ENCODE measurements around the gene ABCA5. TPM values are rescaled to one million over a fixed set of nuclear protein-coding genes. Genes with fewer than 3 reads are reported as not detected.

Gene ABCA5, protein sequence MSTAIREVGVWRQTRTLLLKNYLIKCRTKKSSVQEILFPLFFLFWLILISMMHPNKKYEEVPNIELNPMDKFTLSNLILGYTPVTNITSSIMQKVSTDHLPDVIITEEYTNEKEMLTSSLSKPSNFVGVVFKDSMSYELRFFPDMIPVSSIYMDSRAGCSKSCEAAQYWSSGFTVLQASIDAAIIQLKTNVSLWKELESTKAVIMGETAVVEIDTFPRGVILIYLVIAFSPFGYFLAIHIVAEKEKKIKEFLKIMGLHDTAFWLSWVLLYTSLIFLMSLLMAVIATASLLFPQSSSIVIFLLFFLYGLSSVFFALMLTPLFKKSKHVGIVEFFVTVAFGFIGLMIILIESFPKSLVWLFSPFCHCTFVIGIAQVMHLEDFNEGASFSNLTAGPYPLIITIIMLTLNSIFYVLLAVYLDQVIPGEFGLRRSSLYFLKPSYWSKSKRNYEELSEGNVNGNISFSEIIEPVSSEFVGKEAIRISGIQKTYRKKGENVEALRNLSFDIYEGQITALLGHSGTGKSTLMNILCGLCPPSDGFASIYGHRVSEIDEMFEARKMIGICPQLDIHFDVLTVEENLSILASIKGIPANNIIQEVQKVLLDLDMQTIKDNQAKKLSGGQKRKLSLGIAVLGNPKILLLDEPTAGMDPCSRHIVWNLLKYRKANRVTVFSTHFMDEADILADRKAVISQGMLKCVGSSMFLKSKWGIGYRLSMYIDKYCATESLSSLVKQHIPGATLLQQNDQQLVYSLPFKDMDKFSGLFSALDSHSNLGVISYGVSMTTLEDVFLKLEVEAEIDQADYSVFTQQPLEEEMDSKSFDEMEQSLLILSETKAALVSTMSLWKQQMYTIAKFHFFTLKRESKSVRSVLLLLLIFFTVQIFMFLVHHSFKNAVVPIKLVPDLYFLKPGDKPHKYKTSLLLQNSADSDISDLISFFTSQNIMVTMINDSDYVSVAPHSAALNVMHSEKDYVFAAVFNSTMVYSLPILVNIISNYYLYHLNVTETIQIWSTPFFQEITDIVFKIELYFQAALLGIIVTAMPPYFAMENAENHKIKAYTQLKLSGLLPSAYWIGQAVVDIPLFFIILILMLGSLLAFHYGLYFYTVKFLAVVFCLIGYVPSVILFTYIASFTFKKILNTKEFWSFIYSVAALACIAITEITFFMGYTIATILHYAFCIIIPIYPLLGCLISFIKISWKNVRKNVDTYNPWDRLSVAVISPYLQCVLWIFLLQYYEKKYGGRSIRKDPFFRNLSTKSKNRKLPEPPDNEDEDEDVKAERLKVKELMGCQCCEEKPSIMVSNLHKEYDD (N-terminal part only)
- 4.4 and 18.6 TPM in 2 replicates for total RNA-seq (2014; rRNA removed; shearing (Covaris generic))

DNA sequence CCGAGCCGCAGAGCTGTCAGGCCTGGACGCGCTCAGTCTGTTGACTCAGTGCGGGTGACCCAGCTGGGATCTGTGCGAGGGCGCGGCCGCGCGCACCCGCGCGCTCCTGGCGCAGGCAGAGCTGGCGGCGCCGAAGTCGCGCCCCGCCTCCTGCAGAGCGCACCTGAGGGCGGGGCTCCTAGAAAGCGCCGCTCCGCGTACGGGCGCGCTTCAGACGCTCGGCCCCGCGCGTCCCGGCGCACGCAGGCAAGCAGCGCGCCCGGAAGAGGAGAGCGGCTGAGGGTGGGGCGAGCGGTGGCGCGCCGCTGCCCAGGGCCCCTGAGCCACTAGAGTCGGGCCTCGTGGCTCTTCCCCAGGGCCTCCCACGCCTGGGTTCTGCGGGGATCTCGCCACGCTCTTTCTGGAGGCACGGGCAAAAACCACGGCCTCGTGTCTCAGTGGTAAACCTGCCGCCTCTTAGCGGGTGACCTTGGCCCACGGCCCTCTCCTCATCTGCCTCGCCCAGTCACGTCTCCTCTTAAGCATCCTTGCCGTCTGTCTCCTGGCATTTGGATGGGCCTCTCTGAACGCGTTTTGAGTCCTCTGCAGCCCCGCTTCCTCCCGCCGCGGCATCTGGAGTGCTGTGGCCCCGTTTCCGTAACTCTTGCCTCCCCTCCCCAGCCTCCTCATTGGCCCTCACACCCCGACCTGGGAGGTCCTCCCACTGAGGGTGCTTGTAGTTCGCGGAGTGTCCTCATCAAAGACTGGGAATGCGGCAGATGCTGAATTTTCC, at the start of gene ABCA5:
Gene ABCA5 (minus strand): TSS at position 74 of the 772 bp plus-strand sequence. CDS start 12,718 bp downstream, outside the sequence.
- in situ Hi-C loops (cut with HindIII; ENCODE audit: low sequenced_read_pairs), result no loop called here
- DNase-seq (ENCODE audit: low spot score), result peak; percentile 93

DNA sequence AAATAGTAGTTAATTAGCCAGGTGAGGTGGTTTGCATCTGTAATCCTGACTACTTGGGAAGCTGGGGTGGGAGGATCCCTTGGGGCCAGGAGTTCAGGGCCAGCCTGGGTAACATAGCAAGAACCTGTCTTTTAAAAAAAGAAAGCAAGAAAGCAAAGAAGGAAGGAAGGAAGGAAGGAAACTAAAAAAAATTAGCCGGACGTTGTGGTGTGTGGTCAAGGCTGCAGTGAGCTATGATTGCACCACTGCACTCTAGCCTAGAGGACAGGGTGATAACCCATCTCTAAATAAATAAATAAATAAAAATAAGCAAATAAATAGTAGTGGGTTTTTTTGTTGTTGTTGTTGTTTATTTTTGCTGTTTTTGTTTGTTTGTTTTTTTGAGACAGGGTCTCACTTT, 48.3 kb upstream of the ABCA5 start:
- DNase-seq (ENCODE audit: low spot score), result no peak
- in situ Hi-C loops (cut with HindIII; ENCODE audit: low sequenced_read_pairs), result no loop called here

DNA sequence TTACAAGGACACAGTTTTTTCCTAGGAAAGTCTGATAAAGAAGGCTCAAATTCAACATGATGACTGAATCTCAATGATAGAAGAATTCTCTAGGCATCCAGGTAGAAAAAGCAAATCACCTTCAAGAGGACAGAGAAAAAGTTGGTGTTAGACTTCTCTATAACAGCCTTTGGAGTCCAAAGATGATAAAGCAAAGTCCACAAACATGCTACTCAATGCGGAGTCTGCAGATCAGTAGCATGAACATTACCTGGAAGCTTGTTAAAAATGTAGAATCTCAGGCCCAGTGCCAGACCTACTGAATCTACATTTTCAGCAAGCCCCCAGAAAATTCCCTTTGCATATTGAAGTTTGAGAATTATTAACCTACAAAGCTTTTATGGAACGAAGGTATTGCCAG, 46.1 kb upstream of the ABCA5 start:
- no peak for DNase-seq (ENCODE audit: low spot score)
- in situ Hi-C loops (cut with HindIII; ENCODE audit: low sequenced_read_pairs), result no loop called here

DNA sequence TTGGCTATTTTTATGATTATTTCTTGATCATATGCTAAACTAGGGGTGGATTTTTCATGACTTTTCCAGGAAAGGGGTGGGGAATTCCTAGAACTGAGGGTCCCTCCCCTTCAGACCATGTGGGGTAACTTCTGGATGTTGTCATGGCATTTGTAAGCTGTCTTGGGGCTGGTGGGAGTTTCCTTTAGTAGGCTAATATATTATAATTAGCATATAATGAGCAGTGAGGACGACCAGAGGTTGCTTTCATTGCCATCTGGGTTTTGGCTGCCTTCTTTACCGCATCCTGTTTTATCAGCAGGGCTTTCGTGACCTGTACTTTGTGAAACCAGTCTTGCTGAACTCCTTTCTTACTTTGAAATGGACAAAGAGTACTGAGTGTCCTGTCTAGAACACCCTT, 40.4 kb upstream of the ABCA5 start:
- in situ Hi-C loops (cut with HindIII; ENCODE audit: low sequenced_read_pairs), result no loop called here
- no peak for DNase-seq (ENCODE audit: low spot score)

DNA sequence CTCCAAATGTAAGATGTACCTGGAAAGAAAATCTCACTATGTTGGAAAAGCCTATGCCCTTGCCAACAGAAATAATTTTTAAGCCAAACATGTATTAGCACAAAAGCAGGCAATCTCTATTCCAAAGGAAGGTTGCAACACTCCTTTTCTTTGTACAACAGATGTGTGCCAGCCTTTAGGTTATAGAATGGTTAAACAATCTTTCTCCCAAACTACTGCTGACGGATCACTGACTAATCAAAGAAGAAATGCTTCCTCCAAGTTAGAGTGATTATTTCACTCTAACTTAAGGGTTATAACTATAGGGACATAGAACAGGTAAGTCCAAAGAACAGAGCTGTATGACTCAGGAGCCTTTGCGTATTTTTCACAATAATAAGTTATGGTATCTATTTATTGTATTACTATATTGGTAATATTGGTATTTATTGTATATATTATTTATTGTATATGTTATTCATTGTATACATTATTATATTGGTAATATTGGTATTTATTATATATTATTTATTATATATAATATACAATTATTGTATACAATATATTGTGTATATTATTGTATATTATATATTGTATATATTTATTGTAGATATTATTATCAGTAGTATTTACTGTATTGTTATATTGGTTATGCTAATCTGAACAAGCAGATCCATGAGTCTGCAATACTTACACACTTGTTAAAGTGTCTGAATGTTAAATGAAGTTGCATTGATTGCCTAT, 36.7 kb upstream of the ABCA5 start:
- no peak for DNase-seq (ENCODE audit: low spot score)
- in situ Hi-C loops (cut with HindIII; ENCODE audit: low sequenced_read_pairs), result no loop called here

DNA sequence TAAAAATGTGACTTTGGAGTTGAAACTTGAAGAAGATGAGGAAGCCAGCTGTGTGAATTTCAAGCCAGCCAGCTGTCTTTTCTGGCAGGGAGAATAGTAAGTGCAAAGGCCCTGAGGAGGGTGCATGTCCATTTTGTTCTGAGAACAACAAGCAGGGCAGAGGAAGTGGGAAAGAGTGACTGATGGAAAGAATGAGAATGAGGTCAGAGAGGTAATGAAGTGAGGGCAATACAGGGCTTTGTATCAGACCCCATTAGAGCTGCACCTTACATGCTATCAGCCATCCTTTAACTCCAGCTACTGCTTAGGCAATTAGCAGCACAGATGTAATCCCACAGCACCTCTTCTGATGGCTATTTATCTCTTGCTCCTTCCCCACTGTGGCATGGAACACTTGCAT, 34.2 kb upstream of the ABCA5 start:
- in situ Hi-C loops (cut with HindIII; ENCODE audit: low sequenced_read_pairs), result no loop called here
- DNase-seq (ENCODE audit: low spot score), result no peak

DNA sequence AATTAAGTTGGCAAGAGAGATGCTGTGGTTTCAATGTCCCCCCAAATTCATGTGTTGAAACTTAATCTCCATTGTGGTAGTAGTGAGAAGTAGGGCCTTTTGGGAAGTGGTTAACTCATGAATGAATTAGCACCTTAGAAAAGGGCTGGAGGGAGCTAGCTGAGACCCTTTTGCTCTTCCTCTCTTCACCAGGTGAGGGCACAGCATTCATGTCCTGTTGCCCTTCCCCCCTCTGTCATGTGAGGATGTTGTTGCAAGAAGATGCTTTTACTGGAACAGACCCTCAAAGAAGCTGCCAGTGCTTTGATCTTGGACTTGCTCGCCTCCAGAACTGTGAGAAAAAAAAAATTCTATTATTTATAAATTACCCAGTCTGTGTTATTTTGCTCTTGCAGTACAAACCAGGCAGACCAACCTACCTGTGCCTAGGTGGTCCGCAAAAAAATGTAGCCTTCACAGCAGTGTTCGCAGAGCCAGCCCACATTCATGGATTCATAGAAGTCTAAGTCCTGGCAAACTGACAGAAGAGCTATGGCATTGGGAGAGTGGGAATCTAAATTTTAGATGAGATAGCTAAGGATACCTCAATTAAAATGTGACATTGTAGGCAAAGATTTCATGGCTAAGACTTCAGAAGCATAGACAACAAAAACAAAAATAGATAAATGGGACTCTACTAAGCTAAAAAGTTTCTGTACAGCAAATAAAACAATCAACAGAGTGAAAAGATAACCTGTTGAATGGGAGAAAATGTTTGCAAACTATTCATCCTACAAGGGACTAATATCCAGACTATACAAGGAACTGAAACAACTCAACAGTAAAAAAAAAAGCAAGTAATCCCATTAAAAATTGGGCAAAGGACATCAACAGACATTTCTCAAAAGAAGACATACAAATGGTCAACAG, 32.0 kb upstream of the ABCA5 start:
- in situ Hi-C loops (cut with HindIII; ENCODE audit: low sequenced_read_pairs), result no loop called here

DNA sequence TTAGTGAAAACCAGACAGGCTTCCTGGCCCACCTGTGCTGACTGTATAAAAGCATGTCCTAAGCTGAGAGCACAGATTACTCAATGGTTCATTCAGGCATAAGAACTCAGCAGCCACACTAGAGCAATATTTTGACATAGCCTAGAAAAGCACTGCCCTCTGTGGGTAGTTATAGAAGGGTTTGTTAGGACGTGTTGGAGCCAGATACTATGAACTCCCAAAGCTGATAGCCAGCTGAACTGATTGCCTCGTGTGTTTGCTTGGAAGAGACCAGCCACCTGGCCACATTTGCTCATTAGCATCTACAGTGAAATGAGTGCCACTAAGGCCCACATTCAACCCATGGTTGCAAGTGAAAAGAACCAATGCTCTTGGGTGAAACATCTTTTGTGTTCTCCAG, 30.8 kb upstream of the ABCA5 start:
- in situ Hi-C loops (cut with HindIII; ENCODE audit: low sequenced_read_pairs), result no loop called here

More for the DNA sequence above, 32.0 kb upstream of the ABCA5 start:
- peak; percentile 6 for DNase-seq (ENCODE audit: low spot score)

DNA sequence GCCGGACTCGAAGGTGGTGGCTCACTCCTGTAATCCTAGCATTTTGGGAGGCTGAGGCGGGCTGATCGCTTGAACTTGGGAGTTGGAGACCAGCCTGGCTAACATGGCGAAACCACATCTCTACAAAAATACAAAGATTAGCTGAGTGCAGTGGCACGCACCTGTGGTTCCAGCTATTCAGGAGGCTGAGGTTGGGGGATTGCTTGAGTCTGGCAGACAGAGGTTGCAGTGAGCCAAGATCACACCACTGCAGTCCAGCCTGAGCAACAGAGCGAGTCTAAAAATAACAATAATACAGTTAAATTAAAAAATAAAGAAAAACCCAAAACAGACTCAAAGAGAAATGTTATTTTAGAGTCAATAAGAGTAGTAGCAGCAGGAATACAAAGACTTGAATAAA, 29.7 kb upstream of the ABCA5 start:
- in situ Hi-C loops (cut with HindIII; ENCODE audit: low sequenced_read_pairs), result no loop called here
- no peak for DNase-seq (ENCODE audit: low spot score)

More for the DNA sequence above, 30.8 kb upstream of the ABCA5 start:
- DNase-seq (ENCODE audit: low spot score), result peak; percentile 2

DNA sequence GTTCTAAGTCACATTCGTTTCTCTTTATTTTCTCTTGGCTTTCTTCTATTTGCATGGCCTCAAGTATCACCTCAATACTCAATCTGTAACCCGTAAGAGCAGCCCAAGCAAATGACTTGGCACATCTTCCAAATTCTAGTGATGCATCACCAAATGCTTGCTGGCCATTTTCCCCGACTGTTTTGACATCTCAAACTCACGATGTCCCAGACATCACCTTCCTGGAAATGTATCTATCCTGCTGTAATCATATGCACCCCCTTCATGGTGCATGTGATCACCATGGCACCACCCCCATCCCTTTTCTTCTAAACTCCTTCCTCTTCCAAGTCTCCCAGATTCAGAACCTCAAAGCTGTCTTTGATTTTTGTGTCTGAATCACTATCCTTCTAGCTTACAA, 24.0 kb upstream of the ABCA5 start:
- DNase-seq (ENCODE audit: low spot score), result no peak
- in situ Hi-C loops (cut with HindIII; ENCODE audit: low sequenced_read_pairs), result no loop called here

DNA sequence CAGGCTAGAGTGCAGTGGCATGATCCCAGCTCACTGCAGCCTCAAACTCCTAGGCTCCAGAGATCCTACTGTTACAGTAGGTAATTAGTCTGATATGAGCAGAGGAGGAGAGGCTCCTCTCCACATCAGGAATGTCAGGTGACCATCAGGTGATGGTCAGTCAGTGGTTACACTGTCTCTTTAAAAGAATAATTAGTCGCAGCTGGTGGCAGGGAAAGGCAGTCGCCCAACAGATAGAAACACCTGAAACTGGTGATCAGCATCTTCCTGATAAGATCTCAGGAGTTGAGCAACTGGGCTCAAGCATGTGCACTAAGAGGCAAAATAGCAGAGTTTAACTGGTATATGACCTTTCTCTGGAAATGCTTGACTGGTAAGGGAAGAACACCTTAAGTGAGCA, 21.5 kb upstream of the ABCA5 start:
- in situ Hi-C loops (cut with HindIII; ENCODE audit: low sequenced_read_pairs), result no loop called here
- no peak for DNase-seq (ENCODE audit: low spot score)

DNA sequence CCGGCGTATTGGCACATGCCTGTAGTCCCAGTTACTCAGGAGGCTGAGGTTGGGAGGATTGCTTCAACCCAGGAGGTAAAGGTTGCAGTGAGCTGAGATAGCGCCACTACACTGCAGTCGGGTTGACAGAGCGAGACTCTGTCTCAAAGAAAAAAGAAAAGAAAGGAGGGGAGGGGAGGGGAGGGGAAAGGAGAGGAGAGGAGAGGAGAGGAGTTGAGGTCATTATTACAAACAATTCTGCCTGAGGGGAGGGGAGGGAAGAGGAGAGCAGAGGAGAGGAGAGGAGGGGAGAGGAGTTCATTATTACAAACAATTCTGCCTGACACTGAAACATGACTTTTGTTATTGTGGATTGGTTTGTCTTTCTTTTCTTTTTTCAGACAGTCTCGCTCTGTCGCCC, 19.8 kb upstream of the ABCA5 start:
- in situ Hi-C loops (cut with HindIII; ENCODE audit: low sequenced_read_pairs), result no loop called here
- no peak for DNase-seq (ENCODE audit: low spot score)

DNA sequence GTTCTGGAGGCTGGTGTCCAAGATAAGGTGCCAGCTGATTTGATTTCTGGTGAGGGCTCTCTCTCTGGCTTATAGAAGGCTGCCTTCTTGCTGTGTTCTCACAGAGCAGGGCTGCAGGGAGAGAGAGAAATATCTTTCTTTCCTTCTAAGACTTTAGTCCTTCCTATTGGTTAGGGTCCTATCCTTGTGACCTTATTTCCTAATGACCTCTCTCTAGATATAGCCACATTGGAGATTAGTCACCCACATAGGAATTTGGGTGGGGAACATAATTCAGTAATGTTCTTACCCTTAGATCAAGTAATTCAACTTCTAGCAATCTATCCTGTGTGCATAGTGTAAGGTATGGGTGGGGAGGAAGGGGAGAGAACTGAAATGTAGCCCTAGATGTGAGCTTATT, 18.0 kb upstream of the ABCA5 start:
- in situ Hi-C loops (cut with HindIII; ENCODE audit: low sequenced_read_pairs), result no loop called here

DNA sequence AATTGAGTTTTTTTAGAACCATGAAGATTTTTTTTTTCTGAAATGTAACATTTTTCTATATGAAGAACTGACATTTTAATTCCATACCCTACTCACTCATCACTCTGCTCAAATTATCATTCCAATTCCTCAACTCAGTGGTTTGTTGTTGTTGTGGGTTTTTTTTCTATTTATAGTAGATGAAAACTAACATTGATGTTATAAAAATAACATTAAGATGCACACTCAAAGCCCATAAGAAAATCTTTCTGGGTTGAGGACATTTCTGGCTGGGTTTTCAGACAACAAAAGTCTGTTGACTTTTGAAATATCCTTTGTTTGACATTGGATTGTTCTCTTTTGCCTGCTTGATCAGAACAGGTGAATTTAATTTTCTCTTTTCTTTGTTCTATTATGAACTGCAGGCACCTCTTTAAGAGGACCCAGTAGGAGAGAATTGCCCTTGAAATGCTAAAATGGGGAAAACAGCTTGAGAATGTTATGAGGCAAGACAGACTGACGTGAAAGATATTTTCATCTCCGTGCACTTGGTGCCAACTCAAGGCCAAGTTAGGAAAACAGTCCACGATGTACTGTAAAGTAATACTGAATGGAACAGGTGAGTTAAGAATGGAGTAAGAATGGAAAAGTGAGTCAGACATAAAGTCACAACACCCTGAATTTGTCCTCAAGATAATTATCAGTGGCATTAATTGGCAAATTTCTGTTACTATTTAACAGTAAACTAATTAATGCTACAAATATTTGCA, 16.1 kb upstream of the ABCA5 start:
- in situ Hi-C loops (cut with HindIII; ENCODE audit: low sequenced_read_pairs), result no loop called here
- DNase-seq (ENCODE audit: low spot score), result no peak

More for the DNA sequence above, 18.0 kb upstream of the ABCA5 start:
- DNase-seq (ENCODE audit: low spot score), result no peak

DNA sequence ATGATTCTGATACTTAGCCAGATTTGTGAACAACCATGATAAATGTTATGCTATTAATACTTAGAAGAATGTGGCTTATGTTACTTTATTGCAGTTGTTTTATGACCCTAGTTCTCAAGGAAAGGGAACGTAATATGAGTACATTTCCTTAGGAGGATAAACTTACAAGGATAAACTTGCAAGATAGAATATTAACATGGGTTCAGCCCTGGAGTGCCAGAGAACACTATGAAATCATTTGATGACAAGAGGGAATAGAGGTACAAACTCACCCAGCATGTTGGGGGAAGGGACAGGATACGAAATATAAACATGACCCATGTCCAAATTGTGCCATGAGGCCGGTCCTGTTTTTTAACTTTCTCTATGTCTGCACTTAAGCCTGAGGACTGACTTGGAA, 13.0 kb upstream of the ABCA5 start:
- in situ Hi-C loops (cut with HindIII; ENCODE audit: low sequenced_read_pairs), result no loop called here

DNA sequence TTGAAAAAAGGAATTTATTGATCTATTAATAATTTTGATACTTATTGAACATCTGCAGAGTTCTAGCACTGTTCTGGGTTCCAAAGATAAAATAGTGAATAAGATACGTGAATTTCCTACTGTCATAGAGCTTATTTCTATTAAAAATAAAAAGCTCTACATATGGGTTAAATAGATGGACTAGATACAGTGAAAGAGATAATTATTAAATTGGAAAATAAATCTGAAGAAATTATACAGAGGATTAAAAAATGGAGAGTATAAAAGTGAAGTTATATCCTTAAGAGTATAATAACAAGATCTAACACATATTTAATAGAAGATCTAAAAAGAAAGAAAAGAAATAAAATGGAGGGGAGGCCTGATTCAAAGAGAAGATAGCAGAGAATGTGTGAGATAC, 10.1 kb upstream of the ABCA5 start:
- no peak for DNase-seq (ENCODE audit: low spot score)
- in situ Hi-C loops (cut with HindIII; ENCODE audit: low sequenced_read_pairs), result no loop called here

More for the DNA sequence above, 13.0 kb upstream of the ABCA5 start:
- DNase-seq (ENCODE audit: low spot score), result no peak
